ENCODE data around the gene GLB1L2. TPM values are rescaled to one million over a fixed set of nuclear protein-coding genes. Genes with fewer than 3 reads are reported as not detected.

Gene GLB1L2
- total RNA-seq, 2 experiments from 2014 or later: 1.2 to 1.9 TPM

- ATAC-seq: no peak
- no peaks in the 10 kb centered on the region for H3K9me3 Mint-ChIP-seq (ENCODE audit: insufficient read depth)
- ChIA-PET POLR2A (no interaction called here), CTCF (no interaction called here)
- DNase-seq: no peak
- H3K4me1 Mint-ChIP-seq (ENCODE audit: low read depth): no peaks in the 10 kb centered on the region
- H3K27me3 Mint-ChIP-seq (ENCODE audit: low read depth): peaks cover 7% of the 10 kb centered on the region
- no peaks in the 10 kb centered on the region for H3K36me3 Mint-ChIP-seq (ENCODE audit: low read depth)
- H3K4me3 Mint-ChIP-seq: no peak overlapping the region
- H3K27ac Mint-ChIP-seq: no peak overlapping the region
Observed at GRCh38 chr11:134397304-134398078, 65.7 kb downstream of the GLB1L2 start.

GRCh38 chr11:134398079-134398444 lies 66.3 kb downstream of the GLB1L2 start:
- H3K27ac Mint-ChIP-seq: no peak overlapping the region
- ATAC-seq (no peak), DNase-seq (no peak)
- ChIA-PET POLR2A (no interaction called here), CTCF (no interaction called here)
- H3K36me3 Mint-ChIP-seq (ENCODE audit: low read depth): no peaks in the 10 kb centered on the region
- peaks cover 5% of the 10 kb centered on the region for H3K27me3 Mint-ChIP-seq (ENCODE audit: low read depth)
- no peak overlapping the region for H3K4me3 Mint-ChIP-seq
- H3K9me3 Mint-ChIP-seq (ENCODE audit: insufficient read depth): no peaks in the 10 kb centered on the region
- no peaks in the 10 kb centered on the region for H3K4me1 Mint-ChIP-seq (ENCODE audit: low read depth)

- ATAC-seq (no peak), DNase-seq (no peak)
- Mint-ChIP-seq H3K4me1 (ENCODE audit: low read depth) (no peaks in the 10 kb centered on the region), H3K4me3 (no peak overlapping the region), H3K9me3 (ENCODE audit: insufficient read depth) (no peaks in the 10 kb centered on the region), H3K27ac (no peak overlapping the region), H3K27me3 (ENCODE audit: low read depth) (peaks cover 5% of the 10 kb centered on the region), H3K36me3 (ENCODE audit: low read depth) (no peaks in the 10 kb centered on the region)
- ChIA-PET POLR2A (no interaction called here), CTCF (no interaction called here)
Observed at GRCh38 chr11:134398644-134399292, 67.0 kb downstream of the GLB1L2 start.

GRCh38 chr11:134399293-134399654 lies 67.5 kb downstream of the GLB1L2 start:
- H3K36me3 Mint-ChIP-seq (ENCODE audit: low read depth): no peaks in the 10 kb centered on the region
- H3K9me3 Mint-ChIP-seq (ENCODE audit: insufficient read depth): no peaks in the 10 kb centered on the region
- no peak for ATAC-seq
- H3K4me1 Mint-ChIP-seq (ENCODE audit: low read depth): no peaks in the 10 kb centered on the region
- POLR2A ChIA-PET: no interaction called here
- DNase-seq: no peak
- H3K27ac Mint-ChIP-seq: no peak overlapping the region
- H3K27me3 Mint-ChIP-seq (ENCODE audit: low read depth): peaks cover 5% of the 10 kb centered on the region
- CTCF ChIA-PET: no interaction called here
- H3K4me3 Mint-ChIP-seq: no peak overlapping the region

- no peaks in the 10 kb centered on the region for H3K9me3 Mint-ChIP-seq (ENCODE audit: insufficient read depth)
- peaks cover 3% of the 10 kb centered on the region for H3K27me3 Mint-ChIP-seq (ENCODE audit: low read depth)
- CTCF ChIA-PET: no interaction called here
- no peak overlapping the region for H3K27ac Mint-ChIP-seq
- POLR2A ChIA-PET: no interaction called here
- no peaks in the 10 kb centered on the region for H3K4me1 Mint-ChIP-seq (ENCODE audit: low read depth)
- ATAC-seq (no peak), DNase-seq (no peak)
- no peaks in the 10 kb centered on the region for H3K36me3 Mint-ChIP-seq (ENCODE audit: low read depth)
- no peak overlapping the region for H3K4me3 Mint-ChIP-seq
Observed at GRCh38 chr11:134399996-134400395, 68.2 kb downstream of the GLB1L2 start.

- H3K4me1 Mint-ChIP-seq (ENCODE audit: low read depth): no peaks in the 10 kb centered on the region
- no peak for DNase-seq
- peaks cover 2% of the 10 kb centered on the region for H3K27me3 Mint-ChIP-seq (ENCODE audit: low read depth)
- H3K4me3 Mint-ChIP-seq: no peak overlapping the region
- no peak overlapping the region for H3K27ac Mint-ChIP-seq
- H3K36me3 Mint-ChIP-seq (ENCODE audit: low read depth): no peaks in the 10 kb centered on the region
- H3K9me3 Mint-ChIP-seq (ENCODE audit: insufficient read depth): no peaks in the 10 kb centered on the region
- ATAC-seq: no peak
- CTCF ChIA-PET: no interaction called here
- POLR2A ChIA-PET: no interaction called here
Observed at GRCh38 chr11:134401825-134402809, 70.3 kb downstream of the GLB1L2 start.

- POLR2A ChIA-PET: no interaction called here
- no peak overlapping the region for H3K27ac Mint-ChIP-seq
- H3K4me1 Mint-ChIP-seq (ENCODE audit: low read depth): no peaks in the 10 kb centered on the region
- DNase-seq: no peak
- H3K9me3 Mint-ChIP-seq (ENCODE audit: insufficient read depth): no peaks in the 10 kb centered on the region
- no peak for ATAC-seq
- H3K4me3 Mint-ChIP-seq: no peak overlapping the region
- CTCF ChIA-PET: no interaction called here
- peaks cover 7% of the 10 kb centered on the region for H3K27me3 Mint-ChIP-seq (ENCODE audit: low read depth)
- no peaks in the 10 kb centered on the region for H3K36me3 Mint-ChIP-seq (ENCODE audit: low read depth)
Observed at GRCh38 chr11:134402910-134403309, 71.1 kb downstream of the GLB1L2 start.

- Mint-ChIP-seq H3K4me3 (no peak overlapping the region), H3K9me3 (ENCODE audit: insufficient read depth) (no peaks in the 10 kb centered on the region), H3K36me3 (ENCODE audit: low read depth) (no peaks in the 10 kb centered on the region), H3K27me3 (ENCODE audit: low read depth) (peaks cover 9% of the 10 kb centered on the region), H3K27ac (no peak overlapping the region), H3K4me1 (ENCODE audit: low read depth) (no peaks in the 10 kb centered on the region)
- ATAC-seq: no peak
- POLR2A ChIA-PET: no interaction called here
- no peak for DNase-seq
- CTCF ChIA-PET: no interaction called here
Observed at GRCh38 chr11:134404575-134405341, 73.0 kb downstream of the GLB1L2 start.

GRCh38 chr11:134405436-134405835 lies 73.6 kb downstream of the GLB1L2 start:
- Mint-ChIP-seq H3K4me1 (ENCODE audit: low read depth) (no peaks in the 10 kb centered on the region), H3K4me3 (no peak overlapping the region), H3K27ac (no peak overlapping the region), H3K27me3 (ENCODE audit: low read depth) (peaks cover 16% of the 10 kb centered on the region), H3K9me3 (ENCODE audit: insufficient read depth) (no peaks in the 10 kb centered on the region), H3K36me3 (ENCODE audit: low read depth) (no peaks in the 10 kb centered on the region)
- CTCF ChIA-PET: no interaction called here
- POLR2A ChIA-PET: no interaction called here
- DNase-seq (no peak), ATAC-seq (no peak)

GRCh38 chr11:134405841-134406240 lies 74.1 kb downstream of the GLB1L2 start:
- no peaks in the 10 kb centered on the region for H3K36me3 Mint-ChIP-seq (ENCODE audit: low read depth)
- H3K27ac Mint-ChIP-seq: no peak overlapping the region
- ChIA-PET CTCF (no interaction called here), POLR2A (no interaction called here)
- no peak for DNase-seq
- H3K4me1 Mint-ChIP-seq (ENCODE audit: low read depth): no peaks in the 10 kb centered on the region
- ATAC-seq: no peak
- H3K9me3 Mint-ChIP-seq (ENCODE audit: insufficient read depth): no peaks in the 10 kb centered on the region
- H3K27me3 Mint-ChIP-seq (ENCODE audit: low read depth): peaks cover 18% of the 10 kb centered on the region
- no peak overlapping the region for H3K4me3 Mint-ChIP-seq

GRCh38 chr11:134406264-134407185 lies 74.7 kb downstream of the GLB1L2 start:
- Mint-ChIP-seq H3K27me3 (ENCODE audit: low read depth) (peaks cover 25% of the 10 kb centered on the region), H3K27ac (no peak overlapping the region), H3K4me1 (ENCODE audit: low read depth) (peaks cover 3% of the 10 kb centered on the region), H3K36me3 (ENCODE audit: low read depth) (no peaks in the 10 kb centered on the region), H3K4me3 (no peak overlapping the region), H3K9me3 (ENCODE audit: insufficient read depth) (no peaks in the 10 kb centered on the region)
- POLR2A ChIA-PET: no interaction called here
- CTCF ChIA-PET: no interaction called here
- no peak for DNase-seq
- ATAC-seq: no peak

All from activated CD8-positive, alpha-beta T cell treated with anti-CD3 and anti-CD28 coated beads, Interleukin-2, amount 10 ng/mL, durations not matched to agents 7 days and 5 days (primary cell).